ENCODE measurements around the gene DBH.
"Not testable (repeated sequence)": the region's sequence is repeated elsewhere in the genome, so short reads cannot be mapped to it uniquely, and the experiment has no call there.

The DBH gene

GRCh38 chr9:133672503-133673257 is 36.5 kb downstream of the DBH start:
- Histone ChIP-seq H3K27ac (ENCODE audit: low read depth in 2 of 2, low read length in 2 of 2) (no peak overlapping the region), H3K9ac (ENCODE audit: low read depth in 1 of 2, low read length in 2 of 2) (no peak overlapping the region), H3K4me1 (ENCODE audit: control insufficient read depth in 2 of 2, insufficient read depth in 2 of 2, low read length in 2 of 2) (no peaks in the 10 kb centered on the region), H3K36me3 (ENCODE audit: control insufficient read depth in 2 of 2, insufficient read depth in 2 of 2, low read length in 2 of 2) (no peaks in the 10 kb centered on the region), H3K4me3 (ENCODE audit: low read length in 2 of 2) (no peak overlapping the region), H3K9me3 (ENCODE audit: control insufficient read depth in 2 of 2, low read length in 2 of 2) (no peaks in the 10 kb centered on the region), H3K27me3 (ENCODE audit: control insufficient read depth in 2 of 2, insufficient read depth in 2 of 2, low read length in 2 of 2) (no peaks in the 10 kb centered on the region)

- Histone ChIP-seq H3K27me3 (ENCODE audit: control insufficient read depth in 2 of 2, insufficient read depth in 2 of 2, low read length in 2 of 2) (no peaks in the 10 kb centered on the region), H3K9ac (ENCODE audit: low read depth in 1 of 2, low read length in 2 of 2) (no peak overlapping the region), H3K9me3 (ENCODE audit: control insufficient read depth in 2 of 2, low read length in 2 of 2) (no peaks in the 10 kb centered on the region), H3K36me3 (ENCODE audit: control insufficient read depth in 2 of 2, insufficient read depth in 2 of 2, low read length in 2 of 2) (no peaks in the 10 kb centered on the region), H3K4me3 (ENCODE audit: low read length in 2 of 2) (no peak overlapping the region), H3K27ac (ENCODE audit: low read depth in 2 of 2, low read length in 2 of 2) (no peak overlapping the region), H3K4me1 (ENCODE audit: control insufficient read depth in 2 of 2, insufficient read depth in 2 of 2, low read length in 2 of 2) (no peaks in the 10 kb centered on the region)
Measured at GRCh38 chr9:133673258-133673655, 37.1 kb downstream of the DBH start.

GRCh38 chr9:133674091-133674490 is 37.9 kb downstream of the DBH start:
- Histone ChIP-seq H3K4me3 (ENCODE audit: low read length in 2 of 2) (no peak overlapping the region), H3K9ac (ENCODE audit: low read depth in 1 of 2, low read length in 2 of 2) (no peak overlapping the region), H3K9me3 (ENCODE audit: control insufficient read depth in 2 of 2, low read length in 2 of 2) (no peaks in the 10 kb centered on the region), H3K27ac (ENCODE audit: low read depth in 2 of 2, low read length in 2 of 2) (no peak overlapping the region), H3K27me3 (ENCODE audit: control insufficient read depth in 2 of 2, insufficient read depth in 2 of 2, low read length in 2 of 2) (no peaks in the 10 kb centered on the region), H3K4me1 (ENCODE audit: control insufficient read depth in 2 of 2, insufficient read depth in 2 of 2, low read length in 2 of 2) (no peaks in the 10 kb centered on the region), H3K36me3 (ENCODE audit: control insufficient read depth in 2 of 2, insufficient read depth in 2 of 2, low read length in 2 of 2) (no peaks in the 10 kb centered on the region)

GRCh38 chr9:133675796-133676195 is 39.6 kb downstream of the DBH start:
- not testable (repeated sequence) for H3K27ac ChIP-seq (ENCODE audit: low read depth in 2 of 2, low read length in 2 of 2); H3K4me3 ChIP-seq (ENCODE audit: low read length in 2 of 2); H3K9me3 ChIP-seq (ENCODE audit: control insufficient read depth in 2 of 2, low read length in 2 of 2); H3K36me3 ChIP-seq (ENCODE audit: control insufficient read depth in 2 of 2, insufficient read depth in 2 of 2, low read length in 2 of 2); H3K9ac ChIP-seq (ENCODE audit: low read depth in 1 of 2, low read length in 2 of 2); H3K4me1 ChIP-seq (ENCODE audit: control insufficient read depth in 2 of 2, insufficient read depth in 2 of 2, low read length in 2 of 2); H3K27me3 ChIP-seq (ENCODE audit: control insufficient read depth in 2 of 2, insufficient read depth in 2 of 2, low read length in 2 of 2)

GRCh38 chr9:133676450-133676849 is 40.3 kb downstream of the DBH start:
- Histone ChIP-seq H3K27ac (ENCODE audit: low read depth in 2 of 2, low read length in 2 of 2) (no peak overlapping the region), H3K4me3 (ENCODE audit: low read length in 2 of 2) (no peak overlapping the region), H3K9me3 (ENCODE audit: control insufficient read depth in 2 of 2, low read length in 2 of 2) (no peaks in the 10 kb centered on the region), H3K9ac (ENCODE audit: low read depth in 1 of 2, low read length in 2 of 2) (no peak overlapping the region), H3K27me3 (ENCODE audit: control insufficient read depth in 2 of 2, insufficient read depth in 2 of 2, low read length in 2 of 2) (no peaks in the 10 kb centered on the region), H3K36me3 (ENCODE audit: control insufficient read depth in 2 of 2, insufficient read depth in 2 of 2, low read length in 2 of 2) (no peaks in the 10 kb centered on the region), H3K4me1 (ENCODE audit: control insufficient read depth in 2 of 2, insufficient read depth in 2 of 2, low read length in 2 of 2) (peaks cover 0 to 2% of the 10 kb centered on the region in 2 donors)

- Histone ChIP-seq H3K36me3 (ENCODE audit: control insufficient read depth in 2 of 2, insufficient read depth in 2 of 2, low read length in 2 of 2) (no peaks in the 10 kb centered on the region), H3K27ac (ENCODE audit: low read depth in 2 of 2, low read length in 2 of 2) (peak overlapping the region; percentile 19 to 43)
Measured at GRCh38 chr9:133677126-133678010, 41.2 kb downstream of the DBH start.

GRCh38 chr9:133679056-133679455 is 42.9 kb downstream of the DBH start:
- H3K4me3 ChIP-seq (ENCODE audit: low read length in 2 of 2), result no peak overlapping the region
- no peaks in the 10 kb centered on the region for H3K9me3 ChIP-seq (ENCODE audit: control insufficient read depth in 2 of 2, low read length in 2 of 2)
- H3K4me1 ChIP-seq (ENCODE audit: control insufficient read depth in 2 of 2, insufficient read depth in 2 of 2, low read length in 2 of 2), result peaks cover 2 to 3% of the 10 kb centered on the region in 2 donors
- H3K27me3 ChIP-seq (ENCODE audit: control insufficient read depth in 2 of 2, insufficient read depth in 2 of 2, low read length in 2 of 2), result no peaks in the 10 kb centered on the region
- H3K9ac ChIP-seq (ENCODE audit: low read depth in 1 of 2, low read length in 2 of 2), result no peak overlapping the region
- no peak overlapping the region for H3K27ac ChIP-seq (ENCODE audit: low read depth in 2 of 2, low read length in 2 of 2)
- H3K36me3 ChIP-seq (ENCODE audit: control insufficient read depth in 2 of 2, insufficient read depth in 2 of 2, low read length in 2 of 2), result no peaks in the 10 kb centered on the region

More at GRCh38 chr9:133677126-133678010, 41.2 kb downstream of the DBH start:
- Histone ChIP-seq H3K4me1 (ENCODE audit: control insufficient read depth in 2 of 2, insufficient read depth in 2 of 2, low read length in 2 of 2) (peaks cover 0 to 2% of the 10 kb centered on the region in 2 donors), H3K27me3 (ENCODE audit: control insufficient read depth in 2 of 2, insufficient read depth in 2 of 2, low read length in 2 of 2) (no peaks in the 10 kb centered on the region), H3K9ac (ENCODE audit: low read depth in 1 of 2, low read length in 2 of 2) (no peak overlapping the region), H3K4me3 (ENCODE audit: low read length in 2 of 2) (no peak overlapping the region), H3K9me3 (ENCODE audit: control insufficient read depth in 2 of 2, low read length in 2 of 2) (no peaks in the 10 kb centered on the region)

GRCh38 chr9:133679466-133680061 is 43.4 kb downstream of the DBH start:
- Histone ChIP-seq H3K4me3 (ENCODE audit: low read length in 2 of 2) (no peak overlapping the region), H3K36me3 (ENCODE audit: control insufficient read depth in 2 of 2, insufficient read depth in 2 of 2, low read length in 2 of 2) (no peaks in the 10 kb centered on the region), H3K27ac (ENCODE audit: low read depth in 2 of 2, low read length in 2 of 2) (no peak overlapping the region), H3K9ac (ENCODE audit: low read depth in 1 of 2, low read length in 2 of 2) (no peak overlapping the region), H3K27me3 (ENCODE audit: control insufficient read depth in 2 of 2, insufficient read depth in 2 of 2, low read length in 2 of 2) (no peaks in the 10 kb centered on the region), H3K4me1 (ENCODE audit: control insufficient read depth in 2 of 2, insufficient read depth in 2 of 2, low read length in 2 of 2) (peaks cover 2 to 3% of the 10 kb centered on the region in 2 donors), H3K9me3 (ENCODE audit: control insufficient read depth in 2 of 2, low read length in 2 of 2) (no peaks in the 10 kb centered on the region)

- Histone ChIP-seq H3K27ac (ENCODE audit: low read depth in 2 of 2, low read length in 2 of 2) (no peak overlapping the region), H3K36me3 (ENCODE audit: control insufficient read depth in 2 of 2, insufficient read depth in 2 of 2, low read length in 2 of 2) (no peaks in the 10 kb centered on the region), H3K4me1 (ENCODE audit: control insufficient read depth in 2 of 2, insufficient read depth in 2 of 2, low read length in 2 of 2) (peaks cover 2 to 3% of the 10 kb centered on the region in 2 donors)
Measured at GRCh38 chr9:133680250-133680975, 44.2 kb downstream of the DBH start.

More at GRCh38 chr9:133680250-133680975, 44.2 kb downstream of the DBH start:
- Histone ChIP-seq H3K9me3 (ENCODE audit: control insufficient read depth in 2 of 2, low read length in 2 of 2) (no peaks in the 10 kb centered on the region), H3K4me3 (ENCODE audit: low read length in 2 of 2) (no peak overlapping the region), H3K27me3 (ENCODE audit: control insufficient read depth in 2 of 2, insufficient read depth in 2 of 2, low read length in 2 of 2) (no peaks in the 10 kb centered on the region), H3K9ac (ENCODE audit: low read depth in 1 of 2, low read length in 2 of 2) (no peak overlapping the region)

All from mucosa of rectum (tissue), 2 donors.